Panc1 (cell line): ENCODE results near the gene SATB2.

Experiments used
- POLR2AphosphoS5 ChIP-seq: IDR thresholded peaks from 2 replicates; pipeline ENCODE4 v1.6.1; 2012; ENCODE audit warnings: mild to moderate bottlenecking, low read depth, low read length, moderate library complexity
- REST ChIP-seq, 2 experiments: IDR thresholded peaks; 2 replicates each; pipeline ENCODE4 v1.6.1; 2011 to 2012; ENCODE audit warnings: low read depth in 2 of 2, control low read depth in 1 of 2, low read length in 1 of 2, mild to moderate bottlenecking in 1 of 2, moderate library complexity in 1 of 2; ENCODE audit not compliant: insufficient read depth in 1 of 2
- TCF7L2 ChIP-seq: IDR thresholded peaks from 2 replicates; pipeline ENCODE4 v1.6.1; 2011; ENCODE audit warnings: mild to moderate bottlenecking, low read depth, low read length, inconsistent platforms
- TF ChIP-seq, protein P1 (sequence below): fragments of 450-650 bp; IDR thresholded peaks from 2 replicates; pipeline ENCODE4 v1.5.1; 2017; ENCODE audit warnings: mild to moderate bottlenecking

DNA sequence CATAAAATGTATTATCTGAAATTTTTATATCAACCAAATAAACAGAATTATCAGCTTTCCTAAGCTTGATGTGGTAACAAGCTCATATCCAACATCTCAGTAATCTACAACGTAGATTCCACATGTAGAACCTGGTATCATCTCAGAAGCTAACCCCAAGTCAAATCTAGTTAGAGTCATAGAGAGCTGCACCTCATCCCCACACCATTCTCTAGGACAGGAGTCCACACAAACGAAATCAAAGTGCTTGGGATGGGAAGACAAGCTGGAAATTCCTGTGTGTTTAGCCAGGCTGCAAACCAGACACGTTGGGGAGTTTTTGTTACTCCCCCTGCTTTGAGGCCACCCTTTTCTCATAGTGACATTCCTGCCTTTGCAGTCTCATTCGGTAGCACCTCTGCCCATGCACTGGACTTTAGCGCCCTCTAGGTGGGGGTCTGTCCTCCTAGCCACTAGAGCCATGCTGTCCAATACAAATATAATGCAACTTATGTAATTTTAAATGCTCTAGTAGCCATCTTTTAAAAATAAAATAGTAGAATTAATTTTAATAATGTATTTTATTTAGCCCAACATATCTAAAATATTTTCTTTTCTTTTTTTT is 28.1 kb upstream of the SATB2 start:
- no peak for TF ChIP-seq REST (IDR thresholded peaks at IDR 0.05; ENCODE audit: insufficient read depth in 1 of 2, low read depth in 2 of 2, low read length in 1 of 2)
- TF ChIP-seq, protein P1, sequence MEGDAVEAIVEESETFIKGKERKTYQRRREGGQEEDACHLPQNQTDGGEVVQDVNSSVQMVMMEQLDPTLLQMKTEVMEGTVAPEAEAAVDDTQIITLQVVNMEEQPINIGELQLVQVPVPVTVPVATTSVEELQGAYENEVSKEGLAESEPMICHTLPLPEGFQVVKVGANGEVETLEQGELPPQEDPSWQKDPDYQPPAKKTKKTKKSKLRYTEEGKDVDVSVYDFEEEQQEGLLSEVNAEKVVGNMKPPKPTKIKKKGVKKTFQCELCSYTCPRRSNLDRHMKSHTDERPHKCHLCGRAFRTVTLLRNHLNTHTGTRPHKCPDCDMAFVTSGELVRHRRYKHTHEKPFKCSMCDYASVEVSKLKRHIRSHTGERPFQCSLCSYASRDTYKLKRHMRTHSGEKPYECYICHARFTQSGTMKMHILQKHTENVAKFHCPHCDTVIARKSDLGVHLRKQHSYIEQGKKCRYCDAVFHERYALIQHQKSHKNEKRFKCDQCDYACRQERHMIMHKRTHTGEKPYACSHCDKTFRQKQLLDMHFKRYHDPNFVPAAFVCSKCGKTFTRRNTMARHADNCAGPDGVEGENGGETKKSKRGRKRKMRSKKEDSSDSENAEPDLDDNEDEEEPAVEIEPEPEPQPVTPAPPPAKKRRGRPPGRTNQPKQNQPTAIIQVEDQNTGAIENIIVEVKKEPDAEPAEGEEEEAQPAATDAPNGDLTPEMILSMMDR = peak; percentile 89
- no peak for TF ChIP-seq POLR2AphosphoS5
- no peak for TF ChIP-seq TCF7L2
